PC-9 (cell line): ENCODE data around the gene APOH. TPM values are rescaled to one million over a fixed set of nuclear protein-coding genes. Genes with fewer than 3 reads are reported as not detected.
A peak's percentile ranks its signal among the peaks of the same experiment; 100 is the strongest.

Source experiments
- BruUV-seq: library from RNA; stranded (reverse); fragments of 400-500 nt; replicated peaks from 2 replicates; lab custom pipeline; 2021; lab: Mats Ljungman, UMichigan
- CTCF ChIA-PET: fragments of 300-600 bp; sonication (Branson Sonifier 250); formaldehyde crosslinking; loops from one replicate; lab custom pipeline; 2022; ENCODE audit warnings: antibody characterized with exemption; lab: Charles Lee
- POLR2A ChIA-PET: fragments of 300-600 bp; sonication (Branson Sonifier 250); formaldehyde crosslinking; loops from one replicate; lab custom pipeline; 2022; ENCODE audit warnings: antibody characterized with exemption; ENCODE audit not compliant: unreplicated experiment; lab: Charles Lee
- DNase-seq, 2 experiments: peaks; one replicate each; pipeline versions ENCODE4 v3.0.0 to v3.0.0-alpha.2; 2015 to 2022; ENCODE audit warnings: mixed read lengths in 1 of 2
- H2AFZ ChIP-seq: fragments of 200-600 bp; sonication (generic); 2 replicates; pipeline ENCODE4 v1.8.1; 2017; ENCODE audit warnings: antibody characterized with exemption
- H3F3A ChIP-seq: fragments of 200-600 bp; sonication (generic); 2 replicates; pipeline ENCODE4 v1.8.1; 2017; ENCODE audit warnings: antibody characterized with exemption, mild to moderate bottlenecking, low read depth; ENCODE audit not compliant: insufficient read depth
- H3K27ac ChIP-seq: fragments of 200-600 bp; sonication (generic); 2 replicates; pipeline ENCODE4 v1.6.1; 2016; ENCODE audit warnings: mixed run types
- H3K27me3 ChIP-seq: fragments of 200-600 bp; sonication (generic); 2 replicates; pipeline ENCODE4 v1.6.1; 2016; ENCODE audit warnings: low read depth, mixed run types; ENCODE audit not compliant: insufficient read depth
- H3K36me3 ChIP-seq: fragments of 200-600 bp; sonication (generic); 2 replicates; pipeline ENCODE4 v1.6.1; 2016; ENCODE audit warnings: low read depth, mixed run types
- H3K4me1 ChIP-seq: fragments of 200-600 bp; sonication (generic); replicated peaks from 2 replicates; pipeline ENCODE4 v1.6.1; 2016; ENCODE audit warnings: mixed run types; ENCODE audit not compliant: insufficient read depth
- H3K4me2 ChIP-seq: fragments of 200-600 bp; sonication (generic); 2 replicates; pipeline ENCODE4 v1.6.1; 2017; ENCODE audit warnings: mixed run types
- H3K4me3 ChIP-seq: fragments of 200-600 bp; sonication (generic); 2 replicates; pipeline ENCODE4 v1.6.1; 2016; ENCODE audit warnings: mixed run types
- H3K79me2 ChIP-seq: fragments of 200-600 bp; sonication (generic); 2 replicates; pipeline ENCODE4 v1.6.1; 2017; ENCODE audit warnings: low read depth, mixed run types
- H3K9me2 ChIP-seq: fragments of 200-600 bp; sonication (generic); 2 replicates; pipeline ENCODE4 v1.8.1; 2017; ENCODE audit warnings: mild to moderate bottlenecking; ENCODE audit not compliant: insufficient read depth
- H3K9me3 ChIP-seq: fragments of 200-600 bp; sonication (generic); 2 replicates; pipeline ENCODE4 v1.8.1; 2016; ENCODE audit warnings: low read depth; ENCODE audit not compliant: insufficient read depth
- H4K20me1 ChIP-seq: fragments of 200-600 bp; sonication (generic); 2 replicates; pipeline ENCODE4 v1.8.1; 2017; ENCODE audit not compliant: insufficient read depth
- EZH2 ChIP-seq: fragments of 200-600 bp; sonication (generic); IDR thresholded peaks from 2 replicates; pipeline ENCODE4 v1.8.0; 2017; ENCODE audit warnings: antibody characterized with exemption, low read depth
- intact Hi-C: fragments of 100-400 bp; cut with micrococcal nuclease; formaldehyde crosslinking; loops from one replicate; pipeline ENCODE4 v1.10.0; 2022; ENCODE audit not compliant: unreplicated experiment
- total RNA-seq: library from RNA; stranded (reverse); gene quantifications from 2 replicates; pipeline ENCODE4 v1.2.3, GENCODE V29; 2021
- TF ChIP-seq, protein P1 (sequence below): fragments of 200-600 bp; sonication (generic); conservative IDR thresholded peaks from 2 replicates; pipeline ENCODE4 v1.6.1; 2017; ENCODE audit warnings: mixed run types, antibody characterized with exemption, mild to moderate bottlenecking, moderate library complexity

APOH gene
- total RNA-seq, 1 experiment from 2014 or later = not detected

DNA sequence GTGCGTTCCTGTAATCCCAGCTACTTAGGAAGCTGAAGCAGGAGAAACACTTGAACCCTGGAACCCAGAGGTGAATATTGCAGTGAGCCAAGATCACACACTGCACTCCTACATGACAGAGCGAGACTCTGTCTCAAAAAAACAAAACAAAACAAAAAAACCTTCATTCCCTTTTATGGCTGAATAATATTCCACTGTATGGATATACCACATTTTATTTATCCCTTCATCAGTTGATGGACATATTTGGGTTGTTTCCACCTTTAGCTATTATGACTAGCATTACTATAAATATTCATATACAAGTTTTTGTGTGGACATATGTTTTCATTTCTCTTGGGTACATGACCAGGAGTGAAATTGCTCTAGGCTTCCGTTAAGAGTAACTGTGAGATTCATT is 42.3 kb upstream of the APOH start:
- Histone ChIP-seq H3K27ac (peak overlapping the region; percentile 71; the same call in 1 of the 2 replicates), H3K9me3 (no peaks in the 10 kb centered on the region), H3K36me3 (no peaks in the 10 kb centered on the region), H3K4me1 (peaks cover 50% of the 10 kb centered on the region), H3K9me2 (no peaks in the 10 kb centered on the region), H3K4me2 (no peak overlapping the region), H2AFZ (no peak overlapping the region), H4K20me1 (no peaks in the 10 kb centered on the region), H3F3A (peaks cover 45% of the 10 kb centered on the region), H3K79me2 (no peaks in the 10 kb centered on the region), H3K4me3 (no peak overlapping the region), H3K27me3 (no peaks in the 10 kb centered on the region)
- DNase-seq = no peak
- BruUV-seq = no TSS peak
- TF ChIP-seq, protein P1, sequence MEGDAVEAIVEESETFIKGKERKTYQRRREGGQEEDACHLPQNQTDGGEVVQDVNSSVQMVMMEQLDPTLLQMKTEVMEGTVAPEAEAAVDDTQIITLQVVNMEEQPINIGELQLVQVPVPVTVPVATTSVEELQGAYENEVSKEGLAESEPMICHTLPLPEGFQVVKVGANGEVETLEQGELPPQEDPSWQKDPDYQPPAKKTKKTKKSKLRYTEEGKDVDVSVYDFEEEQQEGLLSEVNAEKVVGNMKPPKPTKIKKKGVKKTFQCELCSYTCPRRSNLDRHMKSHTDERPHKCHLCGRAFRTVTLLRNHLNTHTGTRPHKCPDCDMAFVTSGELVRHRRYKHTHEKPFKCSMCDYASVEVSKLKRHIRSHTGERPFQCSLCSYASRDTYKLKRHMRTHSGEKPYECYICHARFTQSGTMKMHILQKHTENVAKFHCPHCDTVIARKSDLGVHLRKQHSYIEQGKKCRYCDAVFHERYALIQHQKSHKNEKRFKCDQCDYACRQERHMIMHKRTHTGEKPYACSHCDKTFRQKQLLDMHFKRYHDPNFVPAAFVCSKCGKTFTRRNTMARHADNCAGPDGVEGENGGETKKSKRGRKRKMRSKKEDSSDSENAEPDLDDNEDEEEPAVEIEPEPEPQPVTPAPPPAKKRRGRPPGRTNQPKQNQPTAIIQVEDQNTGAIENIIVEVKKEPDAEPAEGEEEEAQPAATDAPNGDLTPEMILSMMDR = no peak
- TF ChIP-seq EZH2 = no peak
- intact Hi-C loops = no loop called here
- ChIA-PET CTCF (interaction anchor here (0.6 kb wide), 1 partner anchor 91 kb away, joined by 5 read pairs; no protein-coding TSS in a partner anchor), POLR2A (no interaction called here)

DNA sequence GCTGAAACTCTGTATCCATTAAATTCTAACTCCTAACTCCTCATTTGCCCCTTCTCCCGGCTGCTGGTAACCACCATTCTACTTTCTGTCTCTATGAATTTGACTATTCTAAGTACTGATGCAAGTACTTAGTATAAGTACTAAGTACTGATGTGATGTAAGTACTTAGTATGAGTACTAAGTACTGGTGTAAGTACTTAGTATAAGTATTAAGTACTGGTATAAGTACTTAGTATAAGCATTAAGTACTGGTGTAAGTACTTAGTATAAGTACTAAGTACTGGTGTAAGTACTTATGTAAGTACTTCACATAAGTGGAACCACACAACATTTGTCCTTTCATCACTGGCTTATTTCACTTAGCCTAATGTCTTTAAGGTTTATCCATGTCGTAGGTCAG is 40.9 kb upstream of the APOH start:
- Histone ChIP-seq H3K4me2 (no peak overlapping the region), H3F3A (peaks cover 33% of the 10 kb centered on the region), H3K4me3 (no peak overlapping the region), H3K27me3 (no peaks in the 10 kb centered on the region), H3K79me2 (no peaks in the 10 kb centered on the region), H3K9me3 (no peaks in the 10 kb centered on the region), H3K27ac (no peak overlapping the region), H3K4me1 (peaks cover 38% of the 10 kb centered on the region), H3K36me3 (no peaks in the 10 kb centered on the region), H2AFZ (no peak overlapping the region), H3K9me2 (no peaks in the 10 kb centered on the region), H4K20me1 (no peaks in the 10 kb centered on the region)
- intact Hi-C loops = no loop called here
- TF ChIP-seq, protein P1 = no peak
- TF ChIP-seq EZH2 = no peak
- POLR2A ChIA-PET = no interaction called here
- DNase-seq = no peak
- BruUV-seq = no TSS peak
- CTCF ChIA-PET = no interaction called here

DNA sequence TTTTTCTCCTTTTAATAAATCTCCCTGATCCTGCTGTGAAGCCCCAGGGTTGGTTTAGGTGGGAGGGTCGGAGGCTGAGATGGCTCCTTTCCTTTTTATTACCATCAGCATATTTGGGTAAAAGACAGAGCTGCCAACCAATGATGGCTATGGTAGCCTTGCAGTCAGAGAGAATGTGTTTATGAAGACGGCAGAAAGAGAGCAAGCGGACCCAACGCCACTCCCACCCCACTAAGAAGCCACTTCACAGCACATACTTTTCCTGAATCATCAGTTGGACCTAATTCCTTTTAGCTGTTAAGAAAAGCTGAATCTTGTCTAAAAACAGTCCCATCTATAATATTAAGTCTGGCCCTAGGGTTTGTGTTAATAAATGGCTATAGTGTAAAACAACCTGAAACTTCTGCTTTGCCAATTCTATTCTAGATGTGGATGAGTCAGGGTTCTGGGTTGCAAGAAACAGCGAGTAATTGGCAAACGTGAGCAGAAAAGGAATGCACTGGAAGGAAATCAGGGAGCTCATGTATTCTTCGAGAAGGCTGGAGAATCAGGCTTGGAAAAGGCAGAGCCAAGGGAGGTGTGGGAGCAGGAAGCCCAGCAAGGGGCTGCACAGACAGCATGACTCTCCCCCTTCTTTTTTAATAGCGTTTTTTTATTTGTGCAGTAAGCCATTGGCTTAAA is 39.2 kb upstream of the APOH start:
- intact Hi-C loops = no loop called here
- CTCF ChIA-PET = no interaction called here
- no TSS peak for BruUV-seq
- Histone ChIP-seq H3K36me3 (no peaks in the 10 kb centered on the region), H3K9me2 (no peaks in the 10 kb centered on the region), H3K27ac (no peak overlapping the region), H2AFZ (no peak overlapping the region), H3K27me3 (no peaks in the 10 kb centered on the region), H4K20me1 (no peaks in the 10 kb centered on the region), H3K79me2 (no peaks in the 10 kb centered on the region), H3K4me2 (no peak overlapping the region), H3K4me1 (peaks cover 21% of the 10 kb centered on the region), H3K4me3 (no peak overlapping the region), H3K9me3 (0 out of 2 replicates have a peak, but pooled peaks cover 4% of the 10 kb centered on the region), H3F3A (peaks cover 28% of the 10 kb centered on the region)
- TF ChIP-seq EZH2 = no peak
- TF ChIP-seq, protein P1 = no peak
- no peak for DNase-seq
- POLR2A ChIA-PET = interaction anchor here (0.6 kb wide), 1 partner anchor 36 kb away, joined by 4 read pairs; no protein-coding TSS in a partner anchor
